Measurements from ENCODE around the gene TAS2R42. TPM values are rescaled to one million over a fixed set of nuclear protein-coding genes. Genes with fewer than 3 reads are reported as not detected.

The TAS2R42 gene
- total and polyA plus RNA-seq, 2 of the 13 experiments (the other 11 are each of a cell fraction or from before 2014, with no cell fraction given), result not detected

GRCh38 chr12:11171145-11171968 lies 15.4 kb downstream of the TAS2R42 start, which contains the start of gene SMIM10L1 (continued):
- TF ChIP-seq ZNF567 (CRISPR knock-in tag; IDR thresholded peaks at IDR 0.05; ENCODE audit: borderline replicate concordance) (peak; percentile 42; the same call in 1 of the 2 replicates), CENPT (CRISPR knock-in tag; IDR thresholded peaks at IDR 0.05; ENCODE audit: low read depth) (peak; percentile 72), CCAR2 (optimal IDR thresholded peaks at IDR 0.05; ENCODE audit: low read depth, low read length) (no peak), SALL2 (CRISPR knock-in tag; IDR thresholded peaks at IDR 0.05) (peak; percentile 88; the same call in 1 of the 2 replicates), TFDP2 (CRISPR knock-in tag; IDR thresholded peaks at IDR 0.05) (peak; percentile 43), ZNF879 (CRISPR knock-in tag; IDR thresholded peaks at IDR 0.05) (peak; percentile 79; the same call in 1 of the 2 replicates), ZBTB7B (CRISPR knock-in tag; IDR thresholded peaks at IDR 0.05) (peak; percentile 52; the same call in 1 of the 2 replicates), ZNF468 (CRISPR knock-in tag; IDR thresholded peaks at IDR 0.05) (no peak), FOXO1 (CRISPR knock-in tag; IDR thresholded peaks at IDR 0.05) (peak; percentile 18; the same call in 1 of the 2 replicates), HCFC1 (IDR thresholded peaks at IDR 0.05; ENCODE audit: low read depth, low read length) (peak; percentile 41), REL (CRISPR knock-in tag; conservative IDR thresholded peaks at IDR 0.05) (no peak), RBFOX2 (IDR thresholded peaks at IDR 0.05; ENCODE audit: low read depth, low read length) (peak; percentile 96), NFYB (CRISPR knock-in tag; IDR thresholded peaks at IDR 0.05) (no peak; the same call in none of the 2 replicates), ERF (CRISPR knock-in tag; IDR thresholded peaks at IDR 0.05) (peak; percentile 55), YY1 (IDR thresholded peaks at IDR 0.05; ENCODE audit: insufficient read depth, insufficient replicate concordance, low read depth, low read length) (peak; percentile 94), ZNF20 (CRISPR knock-in tag; IDR thresholded peaks at IDR 0.05) (no peak), SIX4 (CRISPR knock-in tag; IDR thresholded peaks at IDR 0.05) (no peak), CBX5 (CRISPR knock-in tag; IDR thresholded peaks at IDR 0.05; ENCODE audit: borderline replicate concordance) (peak; percentile 50; the same call in 1 of the 2 replicates), ZNF33B (CRISPR knock-in tag; IDR thresholded peaks at IDR 0.05) (peak; percentile 64), HMGXB4 (CRISPR knock-in tag; IDR thresholded peaks at IDR 0.05; ENCODE audit: borderline replicate concordance in 1 of 2, low read depth in 1 of 2) (peak; percentile 88 to 94), SMAD3 (CRISPR knock-in tag; IDR thresholded peaks at IDR 0.05) (peak; percentile 77; the same call in 1 of the 2 replicates)
- TF ChIP-seq, protein P1, sequence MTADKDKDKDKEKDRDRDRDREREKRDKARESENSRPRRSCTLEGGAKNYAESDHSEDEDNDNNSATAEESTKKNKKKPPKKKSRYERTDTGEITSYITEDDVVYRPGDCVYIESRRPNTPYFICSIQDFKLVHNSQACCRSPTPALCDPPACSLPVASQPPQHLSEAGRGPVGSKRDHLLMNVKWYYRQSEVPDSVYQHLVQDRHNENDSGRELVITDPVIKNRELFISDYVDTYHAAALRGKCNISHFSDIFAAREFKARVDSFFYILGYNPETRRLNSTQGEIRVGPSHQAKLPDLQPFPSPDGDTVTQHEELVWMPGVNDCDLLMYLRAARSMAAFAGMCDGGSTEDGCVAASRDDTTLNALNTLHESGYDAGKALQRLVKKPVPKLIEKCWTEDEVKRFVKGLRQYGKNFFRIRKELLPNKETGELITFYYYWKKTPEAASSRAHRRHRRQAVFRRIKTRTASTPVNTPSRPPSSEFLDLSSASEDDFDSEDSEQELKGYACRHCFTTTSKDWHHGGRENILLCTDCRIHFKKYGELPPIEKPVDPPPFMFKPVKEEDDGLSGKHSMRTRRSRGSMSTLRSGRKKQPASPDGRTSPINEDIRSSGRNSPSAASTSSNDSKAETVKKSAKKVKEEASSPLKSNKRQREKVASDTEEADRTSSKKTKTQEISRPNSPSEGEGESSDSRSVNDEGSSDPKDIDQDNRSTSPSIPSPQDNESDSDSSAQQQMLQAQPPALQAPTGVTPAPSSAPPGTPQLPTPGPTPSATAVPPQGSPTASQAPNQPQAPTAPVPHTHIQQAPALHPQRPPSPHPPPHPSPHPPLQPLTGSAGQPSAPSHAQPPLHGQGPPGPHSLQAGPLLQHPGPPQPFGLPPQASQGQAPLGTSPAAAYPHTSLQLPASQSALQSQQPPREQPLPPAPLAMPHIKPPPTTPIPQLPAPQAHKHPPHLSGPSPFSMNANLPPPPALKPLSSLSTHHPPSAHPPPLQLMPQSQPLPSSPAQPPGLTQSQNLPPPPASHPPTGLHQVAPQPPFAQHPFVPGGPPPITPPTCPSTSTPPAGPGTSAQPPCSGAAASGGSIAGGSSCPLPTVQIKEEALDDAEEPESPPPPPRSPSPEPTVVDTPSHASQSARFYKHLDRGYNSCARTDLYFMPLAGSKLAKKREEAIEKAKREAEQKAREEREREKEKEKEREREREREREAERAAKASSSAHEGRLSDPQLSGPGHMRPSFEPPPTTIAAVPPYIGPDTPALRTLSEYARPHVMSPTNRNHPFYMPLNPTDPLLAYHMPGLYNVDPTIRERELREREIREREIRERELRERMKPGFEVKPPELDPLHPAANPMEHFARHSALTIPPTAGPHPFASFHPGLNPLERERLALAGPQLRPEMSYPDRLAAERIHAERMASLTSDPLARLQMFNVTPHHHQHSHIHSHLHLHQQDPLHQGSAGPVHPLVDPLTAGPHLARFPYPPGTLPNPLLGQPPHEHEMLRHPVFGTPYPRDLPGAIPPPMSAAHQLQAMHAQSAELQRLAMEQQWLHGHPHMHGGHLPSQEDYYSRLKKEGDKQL (CRISPR knock-in tag; IDR thresholded peaks at IDR 0.05; ENCODE audit: low read depth), result no peak

Measured in HepG2 (cell line).